Measurements from ENCODE around the gene FRMD8.
A peak's percentile ranks its signal among the peaks of the same experiment; 100 is the strongest.

DNA sequence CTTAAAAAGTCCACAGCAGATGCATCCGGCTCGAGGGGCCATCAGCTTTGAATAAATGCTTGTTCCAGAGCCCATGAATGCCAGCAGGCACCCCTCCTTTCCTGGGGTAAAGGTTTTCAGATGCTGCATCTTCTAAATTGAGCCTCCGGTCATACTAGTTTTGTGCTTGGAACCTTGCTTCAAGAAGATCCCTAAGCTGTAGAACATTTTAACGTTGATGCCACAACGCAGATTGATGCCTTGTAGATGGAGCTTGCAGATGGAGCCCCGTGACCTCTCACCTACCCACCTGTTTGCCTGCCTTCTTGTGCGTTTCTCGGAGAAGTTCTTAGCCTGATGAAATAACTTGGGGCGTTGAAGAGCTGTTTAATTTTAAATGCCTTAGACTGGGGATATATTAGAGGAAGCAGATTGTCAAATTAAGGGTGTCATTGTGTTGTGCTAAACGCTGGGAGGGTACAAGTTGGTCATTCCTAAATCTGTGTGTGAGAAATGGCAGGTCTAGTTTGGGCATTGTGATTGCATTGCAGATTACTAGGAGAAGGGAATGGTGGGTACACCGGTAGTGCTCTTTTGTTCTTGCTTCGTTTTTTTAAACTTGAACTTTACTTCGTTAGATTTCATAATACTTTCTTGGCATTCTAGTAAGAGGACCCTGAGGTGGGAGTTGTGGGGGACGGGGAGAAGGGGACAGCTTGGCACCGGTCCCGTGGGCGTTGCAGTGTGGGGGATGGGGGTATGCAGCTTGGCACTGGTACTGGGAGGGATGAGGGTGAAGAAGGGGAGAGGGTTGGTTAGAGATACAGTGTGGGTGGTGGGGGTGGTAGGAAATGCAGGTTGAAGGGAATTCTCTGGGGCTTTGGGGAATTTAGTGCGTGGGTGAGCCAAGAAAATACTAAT is 38.0 kb downstream of the FRMD8 start:
- TF ChIP-seq, protein P1, sequence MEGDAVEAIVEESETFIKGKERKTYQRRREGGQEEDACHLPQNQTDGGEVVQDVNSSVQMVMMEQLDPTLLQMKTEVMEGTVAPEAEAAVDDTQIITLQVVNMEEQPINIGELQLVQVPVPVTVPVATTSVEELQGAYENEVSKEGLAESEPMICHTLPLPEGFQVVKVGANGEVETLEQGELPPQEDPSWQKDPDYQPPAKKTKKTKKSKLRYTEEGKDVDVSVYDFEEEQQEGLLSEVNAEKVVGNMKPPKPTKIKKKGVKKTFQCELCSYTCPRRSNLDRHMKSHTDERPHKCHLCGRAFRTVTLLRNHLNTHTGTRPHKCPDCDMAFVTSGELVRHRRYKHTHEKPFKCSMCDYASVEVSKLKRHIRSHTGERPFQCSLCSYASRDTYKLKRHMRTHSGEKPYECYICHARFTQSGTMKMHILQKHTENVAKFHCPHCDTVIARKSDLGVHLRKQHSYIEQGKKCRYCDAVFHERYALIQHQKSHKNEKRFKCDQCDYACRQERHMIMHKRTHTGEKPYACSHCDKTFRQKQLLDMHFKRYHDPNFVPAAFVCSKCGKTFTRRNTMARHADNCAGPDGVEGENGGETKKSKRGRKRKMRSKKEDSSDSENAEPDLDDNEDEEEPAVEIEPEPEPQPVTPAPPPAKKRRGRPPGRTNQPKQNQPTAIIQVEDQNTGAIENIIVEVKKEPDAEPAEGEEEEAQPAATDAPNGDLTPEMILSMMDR (IDR thresholded peaks at IDR 0.05; ENCODE audit: low read depth, low read length, missing input control): no peak
- peak; percentile 7 for TF ChIP-seq TAF1 (conservative IDR thresholded peaks at IDR 0.05)
- no peak for TF ChIP-seq REST (IDR thresholded peaks at IDR 0.05)
- no peak for TF ChIP-seq SP1 (IDR thresholded peaks at IDR 0.05)
- no peak for TF ChIP-seq ATF3 (IDR thresholded peaks at IDR 0.05)
- TF ChIP-seq GABPA (IDR thresholded peaks at IDR 0.05 in 1 of 2, conservative IDR thresholded peaks at IDR 0.05 in 1 of 2): no peak
- TF ChIP-seq RAD21 (IDR thresholded peaks at IDR 0.05): no peak
- TF ChIP-seq, protein P2, sequence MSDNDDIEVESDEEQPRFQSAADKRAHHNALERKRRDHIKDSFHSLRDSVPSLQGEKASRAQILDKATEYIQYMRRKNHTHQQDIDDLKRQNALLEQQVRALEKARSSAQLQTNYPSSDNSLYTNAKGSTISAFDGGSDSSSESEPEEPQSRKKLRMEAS (IDR thresholded peaks at IDR 0.05): no peak
- no peak for TF ChIP-seq EGR1 (IDR thresholded peaks at IDR 0.05; ENCODE audit: low read depth in 2 of 2)
- no peak for TF ChIP-seq ZBTB33 (IDR thresholded peaks at IDR 0.05)
- peak; percentile 9 to 14 for TF ChIP-seq RXRA (IDR thresholded peaks at IDR 0.05)
- no peak for TF ChIP-seq YY1 (IDR thresholded peaks at IDR 0.05)
- TF ChIP-seq FOXA1 (IDR thresholded peaks at IDR 0.05): peak; percentile 5
- no peak for TF ChIP-seq JUND (IDR thresholded peaks at IDR 0.05)
